Measurements from ENCODE around the gene TBXA2R. TPM values are rescaled to one million over a fixed set of nuclear protein-coding genes. Genes with fewer than 3 reads are reported as not detected.
A peak's percentile ranks its signal among the peaks of the same experiment; 100 is the strongest.
"Not testable (repeated sequence)": the region's sequence is repeated elsewhere in the genome, so short reads cannot be mapped to it uniquely, and the experiment has no call there.

TBXA2R gene
- total and polyA plus RNA-seq, 2 donors from 2014 or later = 6.7 to 8.8 TPM

DNA sequence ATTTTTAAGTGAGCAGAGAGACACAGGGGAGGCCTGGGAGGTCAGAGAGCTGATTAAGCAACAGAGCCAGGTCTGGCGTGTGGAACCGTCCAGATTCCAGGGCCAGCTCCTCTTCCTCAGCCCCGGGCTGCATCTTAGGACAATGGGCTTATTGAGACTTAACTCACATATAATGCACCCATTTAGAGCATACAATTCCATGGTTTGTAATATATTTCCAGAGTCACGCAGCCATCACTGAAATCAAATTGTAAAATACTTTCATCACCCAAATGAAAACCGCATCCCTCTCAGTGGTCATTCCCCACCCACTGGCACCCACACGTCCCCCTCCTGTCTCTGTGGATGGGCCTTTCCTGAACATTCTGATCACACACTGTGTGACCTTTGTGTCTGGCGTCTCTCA, 36.1 kb downstream of the TBXA2R start:
- Histone ChIP-seq H3K27me3 (ENCODE audit: control insufficient read depth, insufficient read depth, low read length) (no peaks in the 10 kb centered on the region), H3K36me3 (ENCODE audit: control insufficient read depth in 2 of 3, insufficient read depth in 3 of 3, low read length in 3 of 3) (peaks cover 0 to 2% (median 0%) of the 10 kb centered on the region in 3 donors), H3K4me3 (ENCODE audit: low read length in 3 of 3) (no peak overlapping the region), H3K4me1 (ENCODE audit: control insufficient read depth in 2 of 3, insufficient read depth in 2 of 3, low read depth in 1 of 3, low read length in 3 of 3) (peaks cover 0 to 4% (median 3%) of the 10 kb centered on the region in 3 donors), H3K27ac (ENCODE audit: low read depth in 2 of 2, low read length in 2 of 2) (no peak overlapping the region), H3K9me3 (ENCODE audit: control insufficient read depth in 2 of 3, insufficient read depth in 1 of 3, low read length in 3 of 3) (no peaks in the 10 kb centered on the region), H3K9ac (ENCODE audit: low read length in 3 of 3) (no peak overlapping the region)
- intact Hi-C loops (cut with DNase I) = no loop called here
- TF ChIP-seq CTCF (IDR thresholded peaks at IDR 0.05; ENCODE audit: borderline replicate concordance, extremely low read depth, insufficient read depth) = no peak
- FAIRE-seq (no peak), DNase-seq (no peak)

DNA sequence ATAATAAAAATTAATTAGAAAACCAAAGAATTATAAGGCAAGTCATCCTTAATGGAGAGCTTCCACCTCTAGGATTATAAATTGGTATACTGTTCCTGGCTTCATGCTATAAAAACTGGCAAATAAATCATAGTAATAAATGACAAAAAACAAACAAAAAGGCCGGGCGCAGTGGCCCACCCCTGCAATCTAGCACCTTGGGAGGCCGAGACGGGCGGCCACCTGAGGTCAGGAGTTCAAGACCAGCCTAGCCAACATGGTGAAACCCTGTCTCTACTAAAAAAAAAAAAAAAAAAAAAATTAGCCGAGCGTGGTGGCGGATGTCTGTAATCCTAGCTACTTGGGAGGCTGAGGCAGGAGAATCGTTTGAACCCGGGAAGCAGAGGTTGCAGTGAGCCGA, 36.6 kb downstream of the TBXA2R start:
- H3K9ac ChIP-seq (ENCODE audit: low read length in 3 of 3); H3K27me3 ChIP-seq (ENCODE audit: control insufficient read depth, insufficient read depth, low read length); H3K27ac ChIP-seq (ENCODE audit: low read depth in 2 of 2, low read length in 2 of 2); H3K4me3 ChIP-seq (ENCODE audit: low read length in 3 of 3); intact Hi-C loops (cut with DNase I); FAIRE-seq; H3K36me3 ChIP-seq (ENCODE audit: control insufficient read depth in 2 of 3, insufficient read depth in 3 of 3, low read length in 3 of 3); H3K4me1 ChIP-seq (ENCODE audit: control insufficient read depth in 2 of 3, insufficient read depth in 2 of 3, low read depth in 1 of 3, low read length in 3 of 3); H3K9me3 ChIP-seq (ENCODE audit: control insufficient read depth in 2 of 3, insufficient read depth in 1 of 3, low read length in 3 of 3); DNase-seq: not testable (repeated sequence)

DNA sequence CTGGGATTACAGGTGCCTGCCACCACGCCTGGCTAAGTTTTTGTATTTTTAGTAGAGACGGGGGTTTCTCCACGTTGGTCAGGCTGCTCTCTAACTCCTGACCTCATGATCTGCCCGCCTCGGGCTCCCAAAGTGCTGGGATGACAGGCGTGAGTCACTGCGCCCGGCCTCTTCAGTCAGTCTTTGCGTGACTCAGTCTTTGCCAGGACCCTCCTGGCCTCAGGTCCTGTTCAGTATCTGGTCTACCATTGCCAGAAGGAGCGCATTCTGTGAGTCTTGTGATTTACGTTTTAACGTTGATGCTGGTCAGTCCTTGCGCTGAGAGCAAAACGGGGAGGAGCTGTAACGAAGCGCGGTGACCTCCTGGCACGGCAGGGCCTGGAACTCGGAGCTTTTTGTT, 41.5 kb downstream of the TBXA2R start:
- TF ChIP-seq CTCF (IDR thresholded peaks at IDR 0.05; ENCODE audit: borderline replicate concordance, extremely low read depth, insufficient read depth) = no peak
- FAIRE-seq = no peak
- Histone ChIP-seq H3K27me3 (ENCODE audit: control insufficient read depth, insufficient read depth, low read length) (no peaks in the 10 kb centered on the region), H3K9me3 (ENCODE audit: control insufficient read depth in 2 of 3, insufficient read depth in 1 of 3, low read length in 3 of 3) (no peaks in the 10 kb centered on the region), H3K4me3 (ENCODE audit: low read length in 3 of 3) (no peak overlapping the region), H3K9ac (ENCODE audit: low read length in 3 of 3) (no peak overlapping the region), H3K36me3 (ENCODE audit: control insufficient read depth in 2 of 3, insufficient read depth in 3 of 3, low read length in 3 of 3) (no peaks in the 10 kb centered on the region), H3K4me1 (ENCODE audit: control insufficient read depth in 2 of 3, insufficient read depth in 2 of 3, low read depth in 1 of 3, low read length in 3 of 3) (no peaks in the 10 kb centered on the region), H3K27ac (ENCODE audit: low read depth in 2 of 2, low read length in 2 of 2) (no peak overlapping the region)
- DNase-seq = peak in 1 of 5 donors; percentile 25
- intact Hi-C loops (cut with DNase I) = no loop called here

DNA sequence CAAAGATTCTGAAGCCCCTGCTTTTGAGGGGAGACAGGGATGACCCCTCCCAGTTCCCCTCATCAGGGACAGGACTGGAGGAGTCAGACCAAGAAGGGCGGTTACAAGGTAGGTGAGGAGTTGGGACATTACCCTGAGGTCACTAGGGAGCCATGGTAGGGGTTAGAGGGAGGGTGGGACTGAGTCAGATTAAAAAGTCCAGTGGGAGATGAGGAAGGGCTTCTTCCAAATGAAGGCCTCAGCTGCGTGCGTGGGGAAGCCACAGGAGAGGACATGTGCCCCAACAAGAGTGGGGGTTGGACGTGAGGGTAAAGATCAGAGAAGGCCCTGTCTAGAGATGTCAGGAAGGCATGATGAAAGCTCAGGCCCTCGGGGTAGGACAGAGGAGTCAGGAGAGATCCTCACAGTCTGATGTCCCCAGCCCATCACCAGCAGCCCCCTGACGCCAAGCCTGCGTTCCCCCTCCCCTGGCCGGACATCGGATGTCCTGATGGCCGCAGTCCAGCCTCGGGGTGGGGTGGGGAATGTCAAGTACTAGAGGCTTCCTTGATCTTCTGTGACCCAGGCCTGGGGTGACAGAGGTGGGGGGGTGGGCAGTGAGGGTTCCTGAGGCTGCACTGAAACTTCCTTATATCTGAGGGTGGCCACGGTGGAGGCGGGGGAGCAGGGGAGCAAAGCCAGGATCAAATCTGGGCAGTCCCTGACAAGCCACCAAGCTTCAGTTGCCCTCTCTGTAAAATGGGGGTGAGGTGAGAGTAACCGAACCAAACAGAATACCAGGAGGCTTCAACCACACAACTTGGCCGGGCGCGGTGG, 42.8 kb downstream of the TBXA2R start:
- Histone ChIP-seq H3K4me1 (ENCODE audit: control insufficient read depth in 2 of 3, insufficient read depth in 2 of 3, low read depth in 1 of 3, low read length in 3 of 3) (no peaks in the 10 kb centered on the region), H3K27ac (ENCODE audit: low read depth in 2 of 2, low read length in 2 of 2) (no peak overlapping the region), H3K9me3 (ENCODE audit: control insufficient read depth in 2 of 3, insufficient read depth in 1 of 3, low read length in 3 of 3) (no peaks in the 10 kb centered on the region), H3K9ac (ENCODE audit: low read length in 3 of 3) (no peak overlapping the region), H3K27me3 (ENCODE audit: control insufficient read depth, insufficient read depth, low read length) (no peaks in the 10 kb centered on the region), H3K36me3 (ENCODE audit: control insufficient read depth in 2 of 3, insufficient read depth in 3 of 3, low read length in 3 of 3) (no peaks in the 10 kb centered on the region), H3K4me3 (ENCODE audit: low read length in 3 of 3) (no peak overlapping the region)
- intact Hi-C loops (cut with DNase I) = no loop called here
- no peak for DNase-seq
- no peak for TF ChIP-seq CTCF (IDR thresholded peaks at IDR 0.05; ENCODE audit: borderline replicate concordance, extremely low read depth, insufficient read depth)
- no peak for FAIRE-seq
